ENCODE measurements around the gene ZNF26.

Gene ZNF26

DNA sequence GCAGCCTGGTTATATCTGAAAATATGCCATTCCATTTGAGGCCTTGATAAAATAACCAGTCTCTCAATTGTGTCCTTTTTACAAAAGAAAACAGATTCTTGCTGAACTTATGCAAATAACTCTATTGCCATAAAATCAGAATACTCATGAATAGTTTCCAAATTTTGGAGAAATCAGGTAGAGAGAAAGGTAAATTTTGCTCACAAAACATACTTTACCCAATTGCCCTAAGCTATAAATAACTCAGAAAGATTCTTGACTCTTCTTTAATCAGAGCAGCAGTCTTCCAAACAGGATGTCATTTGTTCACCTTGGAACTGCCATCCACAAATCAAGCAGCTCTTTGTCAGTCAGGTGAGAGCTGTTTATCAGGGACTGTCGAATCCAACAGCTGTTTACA, 12.6 kb downstream of the ZNF26 start:
- DNase-seq (ENCODE audit: insufficient read length, low spot score) = no peak
- FAIRE-seq = no peak
- TF ChIP-seq TAF1 (IDR thresholded peaks at IDR 0.05; ENCODE audit: low read depth, low read length) = no peak
- no peak for TF ChIP-seq POLR2AphosphoS5 (IDR thresholded peaks at IDR 0.05; ENCODE audit: low read depth, low read length)
- no peak for TF ChIP-seq PAX5 (IDR thresholded peaks at IDR 0.05; ENCODE audit: insufficient read depth, low read length, severe bottlenecking)
- no peak for TF ChIP-seq SPI1 (IDR thresholded peaks at IDR 0.05; ENCODE audit: low read depth, low read length)
- no peak for TF ChIP-seq POLR2A (IDR thresholded peaks at IDR 0.05; ENCODE audit: low read depth, low read length)
- no peak for TF ChIP-seq POU2F2 (IDR thresholded peaks at IDR 0.05; ENCODE audit: low read depth, low read length)

GRCh38 chr12:133010657-133011297, 24.6 kb downstream of the ZNF26 start:
- FAIRE-seq (no peak), DNase-seq (ENCODE audit: insufficient read length, low spot score) (no peak)
- no peak for TF ChIP-seq POLR2A (IDR thresholded peaks at IDR 0.05; ENCODE audit: low read depth, low read length)
- no peak for TF ChIP-seq POLR2AphosphoS5 (IDR thresholded peaks at IDR 0.05; ENCODE audit: low read depth, low read length)
- no peak for TF ChIP-seq TAF1 (IDR thresholded peaks at IDR 0.05; ENCODE audit: low read depth, low read length)
- no peak for TF ChIP-seq POU2F2 (IDR thresholded peaks at IDR 0.05; ENCODE audit: low read depth, low read length)
- TF ChIP-seq SPI1 (IDR thresholded peaks at IDR 0.05; ENCODE audit: low read depth, low read length) = no peak
- no peak for TF ChIP-seq PAX5 (IDR thresholded peaks at IDR 0.05; ENCODE audit: insufficient read depth, low read length, severe bottlenecking)

DNA sequence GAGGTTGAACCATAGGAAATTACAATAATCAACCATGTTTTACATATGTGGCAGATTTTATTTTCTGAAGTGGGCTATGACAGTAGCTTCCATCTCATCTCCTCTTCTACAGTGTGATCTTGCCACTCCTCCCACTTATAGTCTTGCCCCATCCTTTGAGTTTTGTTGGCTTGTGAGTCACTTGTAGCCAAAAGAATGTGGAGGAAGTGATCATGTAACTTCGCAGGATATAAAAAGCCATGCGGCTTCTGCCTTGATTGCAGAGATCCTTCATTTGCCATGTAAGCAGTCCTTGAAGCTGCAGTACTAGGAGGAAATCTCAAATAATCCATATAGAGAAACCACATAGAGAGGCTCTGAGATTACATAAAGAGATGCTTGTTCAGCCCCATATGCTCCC, 37.4 kb downstream of the ZNF26 start:
- DNase-seq (ENCODE audit: insufficient read length, low spot score) (no peak), FAIRE-seq (no peak)
- TF ChIP-seq POLR2AphosphoS5 (IDR thresholded peaks at IDR 0.05; ENCODE audit: low read depth, low read length) (no peak), POU2F2 (IDR thresholded peaks at IDR 0.05; ENCODE audit: low read depth, low read length) (no peak), POLR2A (IDR thresholded peaks at IDR 0.05; ENCODE audit: low read depth, low read length) (no peak), TAF1 (IDR thresholded peaks at IDR 0.05; ENCODE audit: low read depth, low read length) (no peak), SPI1 (IDR thresholded peaks at IDR 0.05; ENCODE audit: low read depth, low read length) (no peak), PAX5 (IDR thresholded peaks at IDR 0.05; ENCODE audit: insufficient read depth, low read length, severe bottlenecking) (no peak)

DNA sequence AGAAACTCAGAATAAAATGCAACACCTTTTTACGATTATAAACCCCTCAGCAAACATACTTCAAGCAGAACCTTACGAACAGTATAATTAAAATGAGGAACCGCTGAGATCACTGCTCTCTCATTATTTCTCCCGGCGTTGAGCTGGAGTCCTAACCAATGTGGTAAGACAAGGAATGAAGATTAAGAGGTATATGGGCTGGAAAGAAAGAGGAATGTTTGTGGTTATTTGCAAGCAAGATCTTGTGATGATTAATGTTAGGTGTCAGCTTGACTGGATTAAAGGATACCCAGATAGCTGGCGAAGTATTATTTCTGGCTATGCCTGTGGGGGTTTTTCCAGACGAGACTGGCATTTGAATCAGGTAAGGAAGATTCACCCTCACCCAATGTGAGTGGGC, 40.8 kb downstream of the ZNF26 start:
- no peak for FAIRE-seq

GRCh38 chr12:133037207-133038005, 51.2 kb downstream of the ZNF26 start, which contains the start of gene ZNF84:
TSS of gene ZNF84 (plus strand) at chr12:133037509. CDS start at chr12:133041468, 3,959 bp downstream.
- TF ChIP-seq SPI1 (IDR thresholded peaks at IDR 0.05; ENCODE audit: low read depth, low read length) (0 out of 2 replicates have a peak, but pooled peaks have one; percentile 17), POLR2A (IDR thresholded peaks at IDR 0.05; ENCODE audit: low read depth, low read length) (no peak; the same call in 1 of the 2 replicates), POU2F2 (IDR thresholded peaks at IDR 0.05; ENCODE audit: low read depth, low read length) (peak; percentile 9; the same call in 1 of the 2 replicates), POLR2AphosphoS5 (IDR thresholded peaks at IDR 0.05; ENCODE audit: low read depth, low read length) (peak; percentile 60; the same call in 1 of the 2 replicates), PAX5 (IDR thresholded peaks at IDR 0.05; ENCODE audit: insufficient read depth, low read length, severe bottlenecking) (no peak), TAF1 (IDR thresholded peaks at IDR 0.05; ENCODE audit: low read depth, low read length) (0 out of 2 replicates have a peak, but pooled peaks have one; percentile 53)
- DNase-seq (ENCODE audit: insufficient read length, low spot score) (peak; percentile 78), FAIRE-seq (peak; percentile 100)

More for the DNA sequence above, 40.8 kb downstream of the ZNF26 start:
- TF ChIP-seq POU2F2 (IDR thresholded peaks at IDR 0.05; ENCODE audit: low read depth, low read length) = no peak
- TF ChIP-seq TAF1 (IDR thresholded peaks at IDR 0.05; ENCODE audit: low read depth, low read length) = no peak
- no peak for TF ChIP-seq POLR2A (IDR thresholded peaks at IDR 0.05; ENCODE audit: low read depth, low read length)
- TF ChIP-seq SPI1 (IDR thresholded peaks at IDR 0.05; ENCODE audit: low read depth, low read length) = no peak
- no peak for TF ChIP-seq POLR2AphosphoS5 (IDR thresholded peaks at IDR 0.05; ENCODE audit: low read depth, low read length)
- TF ChIP-seq PAX5 (IDR thresholded peaks at IDR 0.05; ENCODE audit: insufficient read depth, low read length, severe bottlenecking) = no peak
- DNase-seq (ENCODE audit: insufficient read length, low spot score) = no peak

- DNase-seq (ENCODE audit: insufficient read length, low spot score) (no peak), FAIRE-seq (no peak)
- no peak for TF ChIP-seq TAF1 (IDR thresholded peaks at IDR 0.05; ENCODE audit: low read depth, low read length)
- no peak for TF ChIP-seq SPI1 (IDR thresholded peaks at IDR 0.05; ENCODE audit: low read depth, low read length)
- TF ChIP-seq POLR2AphosphoS5 (IDR thresholded peaks at IDR 0.05; ENCODE audit: low read depth, low read length) = no peak
- TF ChIP-seq POU2F2 (IDR thresholded peaks at IDR 0.05; ENCODE audit: low read depth, low read length) = no peak
- TF ChIP-seq PAX5 (IDR thresholded peaks at IDR 0.05; ENCODE audit: insufficient read depth, low read length, severe bottlenecking) = no peak
- no peak for TF ChIP-seq POLR2A (IDR thresholded peaks at IDR 0.05; ENCODE audit: low read depth, low read length)
Measured at GRCh38 chr12:133038118-133038709, 52.0 kb downstream of the ZNF26 start.

DNA sequence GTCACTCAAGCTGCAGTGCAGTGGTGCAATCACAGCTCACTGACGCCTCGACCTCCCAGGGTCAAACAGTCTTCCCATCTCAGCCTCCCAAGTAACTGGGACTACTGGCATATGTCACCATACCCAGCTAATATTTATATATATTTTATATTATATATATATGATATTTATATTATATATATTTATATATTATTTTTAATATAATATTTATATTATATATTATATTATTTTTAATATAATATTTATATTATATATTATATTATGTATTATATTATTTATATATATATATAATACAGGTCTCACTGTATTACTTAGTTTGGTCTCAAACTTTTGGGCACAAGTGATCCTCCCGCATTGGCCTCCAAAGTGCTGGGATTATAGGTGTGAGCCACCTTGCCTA, 60.5 kb downstream of the ZNF26 start:
- FAIRE-seq = no peak
- TF ChIP-seq PAX5 (IDR thresholded peaks at IDR 0.05; ENCODE audit: insufficient read depth, low read length, severe bottlenecking) = no peak
- no peak for TF ChIP-seq POU2F2 (IDR thresholded peaks at IDR 0.05; ENCODE audit: low read depth, low read length)
- no peak for TF ChIP-seq POLR2AphosphoS5 (IDR thresholded peaks at IDR 0.05; ENCODE audit: low read depth, low read length)
- TF ChIP-seq POLR2A (IDR thresholded peaks at IDR 0.05; ENCODE audit: low read depth, low read length) = no peak
- no peak for TF ChIP-seq TAF1 (IDR thresholded peaks at IDR 0.05; ENCODE audit: low read depth, low read length)
- no peak for TF ChIP-seq SPI1 (IDR thresholded peaks at IDR 0.05; ENCODE audit: low read depth, low read length)
- no peak for DNase-seq (ENCODE audit: insufficient read length, low spot score)

DNA sequence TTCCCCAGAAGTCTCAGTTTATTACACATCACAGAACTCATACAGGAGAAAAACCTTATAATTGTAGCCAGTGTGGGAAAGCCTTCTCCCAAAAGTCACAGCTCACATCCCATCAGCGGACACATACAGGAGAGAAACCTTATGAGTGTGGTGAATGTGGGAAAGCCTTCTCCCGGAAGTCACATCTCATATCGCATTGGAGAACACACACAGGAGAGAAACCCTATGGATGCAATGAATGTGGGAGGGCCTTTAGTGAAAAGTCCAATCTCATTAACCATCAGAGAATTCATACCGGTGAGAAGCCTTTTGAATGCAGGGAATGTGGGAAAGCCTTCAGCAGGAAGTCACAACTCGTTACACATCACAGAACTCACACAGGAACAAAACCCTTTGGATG, 71.3 kb downstream of the ZNF26 start:
- DNase-seq (ENCODE audit: insufficient read length, low spot score) (no peak), FAIRE-seq (no peak)

More for the DNA sequence above, 71.3 kb downstream of the ZNF26 start:
- TF ChIP-seq PAX5 (IDR thresholded peaks at IDR 0.05; ENCODE audit: insufficient read depth, low read length, severe bottlenecking) (no peak), POU2F2 (IDR thresholded peaks at IDR 0.05; ENCODE audit: low read depth, low read length) (no peak), POLR2A (IDR thresholded peaks at IDR 0.05; ENCODE audit: low read depth, low read length) (0 out of 2 replicates have a peak, but pooled peaks have one; percentile 24)

All from GM12891 (cell line).